Effector memory CD4-positive, alpha-beta T cell (primary cell): ENCODE results near the gene CMSS1.

Source experiments
- DNase-seq, 3 donors: peaks; one replicate each; pipeline ENCODE4 v3.0.0-alpha.2; 2020
- H3K27ac ChIP-seq: 2 replicates; pipeline ENCODE4 v1.7.0; 2013; ENCODE audit warnings: mild to moderate bottlenecking, low read length, moderate library complexity; ENCODE audit not compliant: insufficient read depth, poor library complexity, severe bottlenecking
- H3K27me3 ChIP-seq: replicated peaks from 2 replicates; pipeline ENCODE4 v1.7.0; 2013; ENCODE audit warnings: mild to moderate bottlenecking, low read length; ENCODE audit not compliant: insufficient read depth, control insufficient read depth, poor library complexity, severe bottlenecking
- H3K36me3 ChIP-seq: 2 replicates; pipeline ENCODE4 v1.7.0; 2013; ENCODE audit warnings: mild to moderate bottlenecking, low read length, moderate library complexity; ENCODE audit not compliant: control insufficient read depth, insufficient read depth
- H3K4me1 ChIP-seq: 2 replicates; pipeline ENCODE4 v1.7.0; 2013; ENCODE audit warnings: low read length, mild to moderate bottlenecking; ENCODE audit not compliant: control insufficient read depth, insufficient read depth, poor library complexity, severe bottlenecking
- H3K4me3 ChIP-seq: 2 replicates; pipeline ENCODE4 v1.7.0; 2013; ENCODE audit warnings: low read length, low read depth, mild to moderate bottlenecking; ENCODE audit not compliant: insufficient read depth, poor library complexity, severe bottlenecking
- H3K9me3 ChIP-seq: 2 replicates; pipeline ENCODE4 v1.7.0; 2013; ENCODE audit warnings: mild to moderate bottlenecking, low read length, moderate library complexity; ENCODE audit not compliant: control insufficient read depth

Gene CMSS1

GRCh38 chr3:100120012-100120411, 302.4 kb downstream of the CMSS1 start:
- Histone ChIP-seq H3K27ac (no peak overlapping the region), H3K4me1 (no peaks in the 10 kb centered on the region), H3K36me3 (no peaks in the 10 kb centered on the region), H3K27me3 (no peaks in the 10 kb centered on the region), H3K9me3 (no peaks in the 10 kb centered on the region), H3K4me3 (no peak overlapping the region)
- no peak for DNase-seq

- Histone ChIP-seq H3K4me1 (no peaks in the 10 kb centered on the region), H3K36me3 (no peaks in the 10 kb centered on the region), H3K9me3 (no peaks in the 10 kb centered on the region), H3K27ac (no peak overlapping the region), H3K27me3 (no peaks in the 10 kb centered on the region), H3K4me3 (no peak overlapping the region)
- no peak for DNase-seq
Measured at GRCh38 chr3:100120693-100121092, 303.0 kb downstream of the CMSS1 start.

DNA sequence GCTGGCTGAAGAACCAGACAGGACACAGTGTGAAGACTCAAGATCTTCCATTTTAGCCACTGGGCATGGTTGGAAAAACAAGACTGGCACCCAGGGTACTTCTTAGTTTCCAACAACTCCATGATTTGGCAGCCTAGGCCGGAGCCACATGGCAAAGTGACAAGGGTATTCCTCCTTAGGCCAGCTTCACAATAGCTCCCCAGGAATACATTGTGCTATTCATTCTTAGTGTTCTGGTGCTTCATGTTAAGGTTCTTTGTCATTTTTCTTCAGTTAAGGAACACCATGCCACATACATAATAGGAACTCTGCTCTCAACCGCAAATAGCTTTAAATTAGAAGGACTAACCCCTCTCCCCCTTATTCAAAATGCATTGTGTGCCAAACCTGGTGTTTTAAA, 304.7 kb downstream of the CMSS1 start:
- H3K4me1 ChIP-seq = no peaks in the 10 kb centered on the region
- no peaks in the 10 kb centered on the region for H3K36me3 ChIP-seq
- no peak overlapping the region for H3K27ac ChIP-seq
- H3K27me3 ChIP-seq = no peaks in the 10 kb centered on the region
- no peaks in the 10 kb centered on the region for H3K9me3 ChIP-seq
- DNase-seq = no peak
- no peak overlapping the region for H3K4me3 ChIP-seq

- Histone ChIP-seq H3K27ac (no peak overlapping the region), H3K9me3 (no peaks in the 10 kb centered on the region)
Measured at GRCh38 chr3:100123112-100123511, 305.4 kb downstream of the CMSS1 start.

DNA sequence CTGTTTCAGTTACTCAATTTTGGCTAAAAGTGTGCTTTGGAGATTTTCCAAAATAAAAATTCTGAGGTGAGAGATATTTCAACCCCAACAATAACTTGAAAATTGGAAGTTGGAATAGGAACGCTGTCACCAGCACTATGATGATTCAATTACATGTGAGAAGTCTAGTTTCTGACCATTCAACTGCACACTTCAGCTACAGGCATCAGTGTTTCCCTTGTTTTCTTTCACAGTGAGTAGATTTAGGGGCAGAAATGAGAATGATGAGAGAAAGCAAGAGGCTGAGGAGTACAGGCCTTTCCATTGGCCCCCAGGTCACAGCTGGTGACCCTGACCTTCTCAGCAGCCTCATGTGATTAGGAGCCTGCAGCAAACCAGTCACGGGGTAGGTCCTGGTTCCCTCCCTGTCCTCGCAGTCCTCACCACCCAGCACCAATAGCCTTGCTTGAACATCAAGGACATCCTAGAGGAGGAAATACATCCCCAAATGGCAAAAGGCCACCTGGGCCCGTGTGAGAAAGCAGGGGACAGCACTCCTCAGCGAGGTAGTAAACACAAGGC, 306.6 kb downstream of the CMSS1 start:
- Histone ChIP-seq H3K27me3 (no peaks in the 10 kb centered on the region), H3K4me1 (no peaks in the 10 kb centered on the region), H3K4me3 (no peak overlapping the region), H3K27ac (no peak overlapping the region), H3K36me3 (no peaks in the 10 kb centered on the region), H3K9me3 (no peaks in the 10 kb centered on the region)
- DNase-seq = no peak

More at GRCh38 chr3:100123112-100123511, 305.4 kb downstream of the CMSS1 start:
- DNase-seq = no peak
- Histone ChIP-seq H3K4me1 (no peaks in the 10 kb centered on the region), H3K4me3 (no peak overlapping the region), H3K27me3 (no peaks in the 10 kb centered on the region), H3K36me3 (no peaks in the 10 kb centered on the region)

DNA sequence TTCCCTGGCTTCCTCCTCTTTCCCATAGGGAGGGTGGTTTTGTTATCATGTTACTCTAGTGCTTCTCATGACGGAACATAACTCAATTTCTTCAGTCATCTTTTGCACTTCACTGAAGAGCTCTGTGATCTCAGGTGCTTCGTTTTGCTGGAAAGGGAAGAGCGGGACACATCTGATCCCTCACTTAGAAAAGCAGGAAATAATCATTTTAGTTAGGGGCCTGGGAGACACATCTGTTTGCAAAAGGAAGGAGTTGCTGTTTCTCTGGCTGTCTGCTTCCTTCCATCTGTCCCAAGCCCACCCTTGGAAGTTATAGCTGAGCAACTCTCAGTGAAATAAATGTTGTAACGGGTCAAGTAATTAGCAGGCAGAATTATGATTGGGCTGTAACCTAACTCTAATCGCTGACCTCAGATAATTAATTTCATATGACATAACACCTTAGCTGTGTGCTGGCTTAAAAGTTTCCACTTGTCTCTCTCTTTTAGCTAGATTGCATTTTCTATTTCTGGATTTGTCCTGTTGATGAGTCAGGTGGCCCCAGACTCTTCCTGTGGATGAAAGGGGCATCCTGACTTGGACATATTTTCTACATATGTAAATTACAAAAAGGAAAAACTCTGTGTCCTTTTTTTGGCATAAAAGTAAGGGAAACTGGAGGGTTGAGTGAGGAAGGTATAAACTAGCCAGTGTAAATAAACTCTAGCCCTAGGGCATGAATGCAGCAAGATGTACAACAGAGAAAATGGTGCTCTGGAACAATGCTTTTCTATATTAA, 307.7 kb downstream of the CMSS1 start:
- H3K36me3 ChIP-seq = no peaks in the 10 kb centered on the region
- no peaks in the 10 kb centered on the region for H3K9me3 ChIP-seq
- no peaks in the 10 kb centered on the region for H3K4me1 ChIP-seq
- H3K4me3 ChIP-seq = no peak overlapping the region
- no peak for DNase-seq
- H3K27ac ChIP-seq = no peak overlapping the region
- no peaks in the 10 kb centered on the region for H3K27me3 ChIP-seq

GRCh38 chr3:100127792-100128191, 310.1 kb downstream of the CMSS1 start:
- no peaks in the 10 kb centered on the region for H3K4me1 ChIP-seq
- H3K27ac ChIP-seq = no peak overlapping the region
- no peaks in the 10 kb centered on the region for H3K9me3 ChIP-seq
- H3K4me3 ChIP-seq = no peak overlapping the region
- no peak for DNase-seq
- no peaks in the 10 kb centered on the region for H3K27me3 ChIP-seq
- no peaks in the 10 kb centered on the region for H3K36me3 ChIP-seq

- Histone ChIP-seq H3K36me3 (no peaks in the 10 kb centered on the region), H3K4me3 (no peak overlapping the region), H3K27me3 (no peaks in the 10 kb centered on the region), H3K4me1 (no peaks in the 10 kb centered on the region), H3K27ac (no peak overlapping the region), H3K9me3 (no peaks in the 10 kb centered on the region)
- no peak for DNase-seq
Measured at GRCh38 chr3:100128565-100128964, 310.9 kb downstream of the CMSS1 start.

- Histone ChIP-seq H3K9me3 (no peaks in the 10 kb centered on the region), H3K4me3 (no peak overlapping the region), H3K27me3 (no peaks in the 10 kb centered on the region), H3K4me1 (no peaks in the 10 kb centered on the region), H3K27ac (no peak overlapping the region), H3K36me3 (no peaks in the 10 kb centered on the region)
- no peak for DNase-seq
Measured at GRCh38 chr3:100129941-100130340, 312.3 kb downstream of the CMSS1 start.

DNA sequence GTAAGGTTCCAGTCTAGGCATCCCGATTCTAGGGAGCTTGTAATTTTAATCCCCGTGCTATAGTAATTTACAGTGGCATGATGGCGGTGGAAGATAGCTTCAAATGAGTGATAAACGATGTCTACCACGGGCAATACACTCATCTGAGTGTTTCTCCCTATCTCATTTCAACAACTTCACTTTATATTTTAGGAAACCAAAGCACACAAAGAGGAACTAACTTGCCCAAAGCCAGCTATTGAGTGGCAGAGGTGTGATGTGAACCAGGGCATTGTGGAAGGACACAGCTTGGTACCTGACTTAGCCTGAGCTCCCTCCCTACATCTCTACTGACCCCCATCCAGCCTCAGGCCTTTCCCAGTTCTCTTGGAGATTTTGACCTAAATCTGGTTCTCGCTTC, 313.6 kb downstream of the CMSS1 start:
- Histone ChIP-seq H3K4me3 (no peak overlapping the region), H3K36me3 (no peaks in the 10 kb centered on the region), H3K9me3 (no peaks in the 10 kb centered on the region), H3K27me3 (no peaks in the 10 kb centered on the region), H3K27ac (no peak overlapping the region), H3K4me1 (no peaks in the 10 kb centered on the region)
- DNase-seq = no peak
